WTC11 (cell line): ENCODE results near the gene EHBP1L1. TPM values are rescaled to one million over a fixed set of nuclear protein-coding genes. Genes with fewer than 3 reads are reported as not detected.
A peak's percentile ranks its signal among the peaks of the same experiment; 100 is the strongest.

Source experiments
- ATAC-seq: fragments of 200-7000 bp; cut with Tn5 transposase; 2 replicates; pipeline ENCODE4 v1.10.0; 2021; ENCODE audit warnings: mild to moderate bottlenecking, moderate library complexity
- CTCF ChIA-PET: fragments of 300-600 bp; sonication (Branson Sonifier 250); formaldehyde crosslinking; loops from one replicate; lab custom pipeline; 2021; ENCODE audit warnings: antibody characterized with exemption; lab: Charles Lee
- POLR2A ChIA-PET: fragments of 350-600 bp; sonication (Branson Sonifier 250); formaldehyde crosslinking; loops from one replicate; lab custom pipeline; 2021; ENCODE audit warnings: antibody characterized with exemption; lab: Charles Lee
- DNase-seq: peaks from one replicate; pipeline ENCODE4 v3.0.0; 2021; ENCODE audit warnings: low spot score
- H3K27ac Mint-ChIP-seq: 2 replicates; pipeline ENCODE4 v1.8.0; 2021; ENCODE audit warnings: mixed read lengths
- H3K27me3 Mint-ChIP-seq: 2 replicates; pipeline ENCODE4 v1.8.0; 2021; ENCODE audit warnings: low read depth, mild to moderate bottlenecking, moderate library complexity, mixed read lengths
- H3K36me3 Mint-ChIP-seq: 2 replicates; pipeline ENCODE4 v1.8.0; 2021; ENCODE audit warnings: mixed read lengths
- H3K4me1 Mint-ChIP-seq: 2 replicates; pipeline ENCODE4 v1.8.0; 2022; ENCODE audit warnings: mixed read lengths
- H3K4me3 Mint-ChIP-seq: 2 replicates; pipeline ENCODE4 v1.8.0; 2021; ENCODE audit warnings: mild to moderate bottlenecking, moderate library complexity, mixed read lengths
- H3K9me3 Mint-ChIP-seq: 2 replicates; pipeline ENCODE4 v1.8.0; 2021; ENCODE audit warnings: mixed read lengths
- CBFB ChIP-seq: sonication (generic); formaldehyde crosslinking; IDR thresholded peaks from 2 replicates; pipeline ENCODE4 v1.8.1; 2022; ENCODE audit warnings: mild to moderate bottlenecking, low read depth, missing genetic modification reagents
- CREM ChIP-seq: sonication (generic); formaldehyde crosslinking; IDR thresholded peaks from 2 replicates; pipeline ENCODE4 v1.8.1; 2022; ENCODE audit warnings: mild to moderate bottlenecking, missing genetic modification reagents, moderate library complexity
- E2F5 ChIP-seq: sonication (generic); formaldehyde crosslinking; IDR thresholded peaks from 2 replicates; pipeline ENCODE4 v1.8.1; 2022; ENCODE audit warnings: mild to moderate bottlenecking, moderate library complexity, missing genetic modification reagents
- FOXK1 ChIP-seq: sonication (generic); formaldehyde crosslinking; IDR thresholded peaks from 2 replicates; pipeline ENCODE4 v1.8.0; 2022; ENCODE audit warnings: mild to moderate bottlenecking, moderate library complexity, missing genetic modification reagents
- FOXP4 ChIP-seq: sonication (generic); formaldehyde crosslinking; IDR thresholded peaks from 2 replicates; pipeline ENCODE4 v1.8.0; 2022; ENCODE audit warnings: mild to moderate bottlenecking, missing genetic modification reagents
- GABPB1 ChIP-seq: sonication (generic); formaldehyde crosslinking; IDR thresholded peaks from 2 replicates; pipeline ENCODE4 v1.8.1; 2023; ENCODE audit warnings: mild to moderate bottlenecking, missing genetic modification reagents
- IRF2 ChIP-seq: sonication (generic); formaldehyde crosslinking; IDR thresholded peaks from 2 replicates; pipeline ENCODE4 v1.8.0; 2022; ENCODE audit warnings: low read depth, missing genetic modification reagents, borderline replicate concordance
- MAX ChIP-seq: sonication (generic); formaldehyde crosslinking; IDR thresholded peaks from 2 replicates; pipeline ENCODE4 v1.8.0; 2022; ENCODE audit warnings: mild to moderate bottlenecking, missing genetic modification reagents
- NFYB ChIP-seq: sonication (generic); formaldehyde crosslinking; conservative IDR thresholded peaks from 2 replicates; pipeline ENCODE4 v1.8.0; 2022; ENCODE audit warnings: low read depth, missing genetic modification reagents
- NR1H2 ChIP-seq: sonication (generic); formaldehyde crosslinking; IDR thresholded peaks from 2 replicates; pipeline ENCODE4 v1.9.0; 2021; ENCODE audit warnings: mild to moderate bottlenecking, moderate library complexity, missing genetic modification reagents
- NR2C2 ChIP-seq: sonication (generic); formaldehyde crosslinking; IDR thresholded peaks from 2 replicates; pipeline ENCODE4 v1.8.0; 2022; ENCODE audit warnings: mild to moderate bottlenecking, missing genetic modification reagents
- PREB ChIP-seq: sonication (generic); formaldehyde crosslinking; IDR thresholded peaks from 2 replicates; pipeline ENCODE4 v1.8.1; 2022; ENCODE audit warnings: mild to moderate bottlenecking, missing genetic modification reagents, moderate library complexity, borderline replicate concordance
- SMAD3 ChIP-seq: sonication (generic); formaldehyde crosslinking; IDR thresholded peaks from 2 replicates; pipeline ENCODE4 v1.8.0; 2022; ENCODE audit warnings: missing genetic modification reagents, mild to moderate bottlenecking, borderline replicate concordance
- SP1 ChIP-seq: sonication (generic); formaldehyde crosslinking; conservative IDR thresholded peaks from 2 replicates; pipeline ENCODE4 v1.8.1; 2022; ENCODE audit warnings: missing genetic modification reagents
- USF2 ChIP-seq: sonication (generic); formaldehyde crosslinking; IDR thresholded peaks from 2 replicates; pipeline ENCODE4 v1.8.1; 2023; ENCODE audit warnings: mild to moderate bottlenecking, missing genetic modification reagents, moderate library complexity
- ZBTB21 ChIP-seq: sonication (generic); formaldehyde crosslinking; IDR thresholded peaks from 2 replicates; pipeline ENCODE4 v1.8.1; 2023; ENCODE audit warnings: mild to moderate bottlenecking, missing genetic modification reagents, borderline replicate concordance
- ZNF263 ChIP-seq: sonication (generic); formaldehyde crosslinking; IDR thresholded peaks from 2 replicates; pipeline ENCODE4 v1.8.1; 2022; ENCODE audit warnings: low read depth, mild to moderate bottlenecking, moderate library complexity, missing genetic modification reagents
- total RNA-seq: library from RNA; stranded (reverse); gene quantifications from 3 replicates; pipeline ENCODE4 v1.2.3, GENCODE V29; 2021

The EHBP1L1 gene
- total RNA-seq, 1 experiment from 2014 or later: 11.8 TPM

GRCh38 chr11:65613091-65613928, 37.5 kb downstream of the EHBP1L1 start:
- CTCF ChIA-PET: interaction anchor here (0.6 to 16.2 kb wide), 9 partner anchors 12 to 73 kb away, joined by 3 to 311 read pairs (median 3); partner anchors contain the start of genes KCNK7, SIPA1 and ZNRD2
- ATAC-seq: no peak
- POLR2A ChIA-PET: interaction anchor here (0.6 to 1.3 kb wide), 3 partner anchors 11 to 246 kb away, joined by 3 to 5 read pairs (median 3); no protein-coding TSS in a partner anchor
- H3K4me3 Mint-ChIP-seq: peak overlapping the region; percentile 91
- peaks cover 21% of the 10 kb centered on the region for H3K4me1 Mint-ChIP-seq
- H3K9me3 Mint-ChIP-seq: no peaks in the 10 kb centered on the region
- 0 out of 2 replicates have a peak overlapping the region, but pooled peaks have one; percentile 27 for H3K27ac Mint-ChIP-seq
- H3K27me3 Mint-ChIP-seq: no peaks in the 10 kb centered on the region; the same call in none of the 2 replicates
- no peak for DNase-seq
- peaks cover 9% of the 10 kb centered on the region for H3K36me3 Mint-ChIP-seq
- TF ChIP-seq ZNF263 (CRISPR knock-in tag) (no peak), NR1H2 (CRISPR knock-in tag) (no peak)

- Mint-ChIP-seq H3K36me3 (peaks cover 11% of the 10 kb centered on the region), H3K9me3 (no peaks in the 10 kb centered on the region), H3K4me1 (peaks cover 21% of the 10 kb centered on the region), H3K27ac (peak within 1 kb of the TSS; percentile 98), H3K4me3 (peak within 1 kb of the TSS; percentile 94), H3K27me3 (no peaks in the 10 kb centered on the region; the same call in 1 of the 2 replicates)
- TF ChIP-seq ZBTB21 (CRISPR knock-in tag): peak; percentile 92
- peak; percentile 62 for TF ChIP-seq FOXK1 (CRISPR knock-in tag)
- peak; percentile 39; the same call in 1 of the 2 replicates for TF ChIP-seq MAX
- no peak for TF ChIP-seq PREB (CRISPR knock-in tag)
- peak; percentile 89 for TF ChIP-seq GABPB1
- TF ChIP-seq SP1 (CRISPR knock-in tag): peak; percentile 98
- 0 out of 2 replicates have a peak, but pooled peaks have one; percentile 27 for TF ChIP-seq E2F5
- no peak for TF ChIP-seq USF2
- TF ChIP-seq FOXP4 (CRISPR knock-in tag): no peak
- TF ChIP-seq IRF2 (CRISPR knock-in tag): no peak
- TF ChIP-seq CREM (CRISPR knock-in tag): peak; percentile 90
- TF ChIP-seq NFYB (CRISPR knock-in tag): peak; percentile 99
- TF ChIP-seq CBFB (CRISPR knock-in tag): no peak
- no peak for TF ChIP-seq SMAD3
- TF ChIP-seq NR2C2 (CRISPR knock-in tag): peak; percentile 98
- ChIA-PET CTCF (interaction anchor here (0.6 to 16.2 kb wide), 19 partner anchors 8 to 498 kb away, joined by 3 to 311 read pairs (median 6); partner anchors contain the start of genes CCDC85B, FAM89B, FIBP and KCNK7), POLR2A (interaction anchor here (0.6 to 1.3 kb wide), 12 partner anchors 8 to 434 kb away, joined by 3 to 7 read pairs (median 4); partner anchors contain the start of genes EHBP1L1, MALAT1, RELA and SIPA1)
- DNase-seq: peak; percentile 100
- peak; percentile 91 for ATAC-seq
Measured at GRCh38 chr11:65615229-65615949, 39.5 kb downstream of the EHBP1L1 start, which contains the start of gene PCNX3. PCNX3 (plus strand) TSS chr11:65615776; CDS start chr11:65616312, 536 bp downstream.
